GM23338 (cell line): ENCODE data around the gene EEPD1. TPM values are rescaled to one million over a fixed set of nuclear protein-coding genes. Genes with fewer than 3 reads are reported as not detected.

Experiments
- ATAC-seq: fragments of 200-7000 bp; cut with Tn5 transposase; 3 replicates; pipeline ENCODE4 v1.9.1; 2020
- DNase-seq: peaks from one replicate; pipeline ENCODE4 v3.0.0-alpha.2; 2015; ENCODE audit warnings: low spot score
- H2AFZ ChIP-seq: fragments of 200-600 bp; sonication (generic); 2 replicates; pipeline ENCODE4 v1.8.0; 2016; ENCODE audit warnings: antibody characterized with exemption, mild to moderate bottlenecking, moderate library complexity
- H3F3A ChIP-seq: fragments of 200-600 bp; sonication (generic); replicated peaks from 2 replicates; pipeline ENCODE4 v1.8.0; 2017; ENCODE audit warnings: antibody characterized with exemption, mixed run types, low read depth
- H3K27ac ChIP-seq: fragments of 200-600 bp; sonication (generic); 2 replicates; pipeline ENCODE4 v1.6.1; 2016; ENCODE audit warnings: low read depth
- H3K27me3 ChIP-seq: fragments of 200-600 bp; sonication (generic); 2 replicates; pipeline ENCODE4 v1.8.0; 2016; ENCODE audit warnings: mild to moderate bottlenecking, mixed run types, moderate library complexity; ENCODE audit not compliant: insufficient read depth
- H3K36me3 ChIP-seq: fragments of 200-600 bp; sonication (generic); 2 replicates; pipeline ENCODE4 v1.8.0; 2016; ENCODE audit warnings: mild to moderate bottlenecking; ENCODE audit not compliant: insufficient read depth
- H3K4me1 ChIP-seq: fragments of 200-600 bp; sonication (generic); 2 replicates; pipeline ENCODE4 v1.8.0; 2016; ENCODE audit warnings: mild to moderate bottlenecking, moderate library complexity; ENCODE audit not compliant: insufficient read depth
- H3K4me2 ChIP-seq: fragments of 200-600 bp; sonication (generic); 2 replicates; pipeline ENCODE4 v1.7.1; 2017; ENCODE audit warnings: mixed run types
- H3K4me3 ChIP-seq: fragments of 200-600 bp; sonication (generic); 2 replicates; pipeline ENCODE4 v1.6.1; 2016; ENCODE audit warnings: mixed run types
- H3K79me2 ChIP-seq: fragments of 200-600 bp; sonication (generic); replicated peaks from 2 replicates; pipeline ENCODE4 v1.8.0; 2017; ENCODE audit warnings: mild to moderate bottlenecking; ENCODE audit not compliant: insufficient read depth
- H3K9me2 ChIP-seq: fragments of 200-600 bp; sonication (generic); 2 replicates; pipeline ENCODE4 v1.8.0; 2017; ENCODE audit not compliant: insufficient read depth
- H4K20me1 ChIP-seq: fragments of 200-600 bp; sonication (generic); replicated peaks from 2 replicates; pipeline ENCODE4 v1.8.0; 2017; ENCODE audit warnings: mild to moderate bottlenecking; ENCODE audit not compliant: insufficient read depth
- H3K27ac Mint-ChIP-seq: 2 replicates; pipeline ENCODE4 v1.8.0; 2020; ENCODE audit warnings: inconsistent platforms, mild to moderate bottlenecking, moderate library complexity, mixed read lengths
- H3K27me3 Mint-ChIP-seq: 3 replicates; pipeline ENCODE4 v1.8.0; 2022; ENCODE audit warnings: low read depth, mild to moderate bottlenecking, moderate library complexity, mixed read lengths, inconsistent platforms; ENCODE audit not compliant: insufficient read depth, poor library complexity
- H3K36me3 Mint-ChIP-seq: 3 replicates; pipeline ENCODE4 v1.8.0; 2021; ENCODE audit warnings: low read depth, mild to moderate bottlenecking, inconsistent platforms, moderate library complexity, mixed read lengths
- H3K4me1 Mint-ChIP-seq: 3 replicates; pipeline ENCODE4 v1.8.0; 2020; ENCODE audit warnings: mild to moderate bottlenecking, inconsistent platforms, mixed read lengths
- H3K4me3 Mint-ChIP-seq: 3 replicates; pipeline ENCODE4 v1.8.0; 2021; ENCODE audit warnings: moderate library complexity, mild to moderate bottlenecking, inconsistent platforms, mixed read lengths
- H3K9me3 Mint-ChIP-seq: 3 replicates; pipeline ENCODE4 v1.8.0; 2020; ENCODE audit warnings: moderate library complexity, mild to moderate bottlenecking, inconsistent platforms, mixed read lengths
- CREB1 ChIP-seq: fragments of 250-450 bp; sonication (Bioruptor Pico); IDR thresholded peaks from 2 replicates; pipeline ENCODE4 v1.5.0; 2020; ENCODE audit warnings: low read depth, mild to moderate bottlenecking, moderate library complexity
- CTCF ChIP-seq, 2 experiments: fragments of 200-600 bp in 1 of 2; sonication (generic) in 1 of 2; conservative IDR thresholded peaks; 2 replicates each; pipeline versions ENCODE4 v1.5.1 to v1.6.1; 2016 to 2017; ENCODE audit warnings: antibody characterized with exemption in 2 of 2, low read depth in 2 of 2, mild to moderate bottlenecking in 2 of 2, moderate library complexity in 1 of 2
- ETS1 ChIP-seq: IDR thresholded peaks from 2 replicates; pipeline ENCODE4 v1.6.1; 2016; ENCODE audit warnings: antibody characterized with exemption
- EZH2 ChIP-seq: fragments of 200-600 bp; sonication (generic); IDR thresholded peaks from one replicate; pipeline ENCODE4 v1.8.0; 2017; ENCODE audit warnings: antibody characterized with exemption, mild to moderate bottlenecking, low read depth; ENCODE audit not compliant: unreplicated experiment
- EZH2phosphoT487 ChIP-seq: fragments of 200-600 bp; sonication (generic); IDR thresholded peaks from one replicate; pipeline ENCODE4 v1.8.1; 2018; ENCODE audit warnings: antibody characterized with exemption; ENCODE audit not compliant: unreplicated experiment
- JUNB ChIP-seq: IDR thresholded peaks from one replicate; pipeline ENCODE4 v1.6.1; 2016; ENCODE audit warnings: antibody characterized with exemption; ENCODE audit not compliant: unreplicated experiment
- NANOG ChIP-seq: IDR thresholded peaks from 2 replicates; pipeline ENCODE4 v1.6.1; 2016; ENCODE audit warnings: antibody characterized with exemption, borderline replicate concordance
- POLR2AphosphoS5 ChIP-seq: IDR thresholded peaks from 2 replicates; pipeline ENCODE4 v1.6.1; 2016; ENCODE audit warnings: antibody characterized with exemption, low read depth
- STAT1 ChIP-seq: IDR thresholded peaks from one replicate; pipeline ENCODE4 v1.6.1; 2016; ENCODE audit warnings: antibody characterized with exemption; ENCODE audit not compliant: unreplicated experiment
- ZNF114 ChIP-seq: fragments of 250-450 bp; sonication (Bioruptor Pico); IDR thresholded peaks from 2 replicates; pipeline ENCODE4 v1.5.0; 2020; ENCODE audit warnings: mild to moderate bottlenecking, moderate library complexity
- ZNF331 ChIP-seq: fragments of 250-450 bp; sonication (Bioruptor Pico); IDR thresholded peaks from 2 replicates; pipeline ENCODE4 v1.5.0; 2020; ENCODE audit warnings: low read depth, mild to moderate bottlenecking, moderate library complexity
- polyA plus RNA-seq: library from polyadenylated mRNA; unstranded; fragments of >200 nt; fragmentation: Nextera tagmentation; extraction: Ambion mirVana; gene quantifications from 2 replicates; pipeline ENCODE4 v1.2.1, GENCODE V29; 2016
- total RNA-seq: library from RNA; depleted of rRNA; stranded (reverse); fragments of >200 nt; shearing (Covaris generic); gene quantifications from 2 replicates; pipeline ENCODE4 v1.2.3, GENCODE V29; 2014
- TF ChIP-seq, protein P1 (sequence below): IDR thresholded peaks from one replicate; pipeline ENCODE4 v1.6.1; 2018; ENCODE audit warnings: antibody characterized with exemption; ENCODE audit not compliant: unreplicated experiment
- TF ChIP-seq, protein P2 (sequence below): fragments of 250-450 bp; sonication (Bioruptor Pico); IDR thresholded peaks from 2 replicates; pipeline ENCODE4 v1.5.0; 2020; ENCODE audit warnings: mild to moderate bottlenecking, moderate library complexity

EEPD1 gene
- total and polyA plus RNA-seq, 2 experiments from 2014 or later, result 4.1 to 17.1 TPM

- Histone ChIP-seq H4K20me1 (no peaks in the 10 kb centered on the region), H3K4me1 (peaks cover 61% of the 10 kb centered on the region), H3K27ac (no peak overlapping the region), H3K79me2 (no peaks in the 10 kb centered on the region), H3F3A (peaks cover 9% of the 10 kb centered on the region), H3K36me3 (no peaks in the 10 kb centered on the region), H3K4me3 (no peak overlapping the region), H3K9me2 (no peaks in the 10 kb centered on the region), H3K4me2 (0 out of 2 replicates have a peak overlapping the region, but pooled peaks have one; percentile 38), H2AFZ (no peak overlapping the region), H3K27me3 (no peaks in the 10 kb centered on the region)
- Mint-ChIP-seq H3K27ac (peak overlapping the region; percentile 96), H3K4me3 (peak overlapping the region; percentile 31; the same call in 1 of the 3 replicates), H3K9me3 (no peaks in the 10 kb centered on the region), H3K27me3 (peaks cover 20% of the 10 kb centered on the region), H3K36me3 (peaks cover 5% of the 10 kb centered on the region; the same call in 2 of the 3 replicates), H3K4me1 (peaks cover 79% of the 10 kb centered on the region)
- no peak for ATAC-seq
- no peak for DNase-seq
- no peak for TF ChIP-seq EZH2phosphoT487
- TF ChIP-seq, protein P1, sequence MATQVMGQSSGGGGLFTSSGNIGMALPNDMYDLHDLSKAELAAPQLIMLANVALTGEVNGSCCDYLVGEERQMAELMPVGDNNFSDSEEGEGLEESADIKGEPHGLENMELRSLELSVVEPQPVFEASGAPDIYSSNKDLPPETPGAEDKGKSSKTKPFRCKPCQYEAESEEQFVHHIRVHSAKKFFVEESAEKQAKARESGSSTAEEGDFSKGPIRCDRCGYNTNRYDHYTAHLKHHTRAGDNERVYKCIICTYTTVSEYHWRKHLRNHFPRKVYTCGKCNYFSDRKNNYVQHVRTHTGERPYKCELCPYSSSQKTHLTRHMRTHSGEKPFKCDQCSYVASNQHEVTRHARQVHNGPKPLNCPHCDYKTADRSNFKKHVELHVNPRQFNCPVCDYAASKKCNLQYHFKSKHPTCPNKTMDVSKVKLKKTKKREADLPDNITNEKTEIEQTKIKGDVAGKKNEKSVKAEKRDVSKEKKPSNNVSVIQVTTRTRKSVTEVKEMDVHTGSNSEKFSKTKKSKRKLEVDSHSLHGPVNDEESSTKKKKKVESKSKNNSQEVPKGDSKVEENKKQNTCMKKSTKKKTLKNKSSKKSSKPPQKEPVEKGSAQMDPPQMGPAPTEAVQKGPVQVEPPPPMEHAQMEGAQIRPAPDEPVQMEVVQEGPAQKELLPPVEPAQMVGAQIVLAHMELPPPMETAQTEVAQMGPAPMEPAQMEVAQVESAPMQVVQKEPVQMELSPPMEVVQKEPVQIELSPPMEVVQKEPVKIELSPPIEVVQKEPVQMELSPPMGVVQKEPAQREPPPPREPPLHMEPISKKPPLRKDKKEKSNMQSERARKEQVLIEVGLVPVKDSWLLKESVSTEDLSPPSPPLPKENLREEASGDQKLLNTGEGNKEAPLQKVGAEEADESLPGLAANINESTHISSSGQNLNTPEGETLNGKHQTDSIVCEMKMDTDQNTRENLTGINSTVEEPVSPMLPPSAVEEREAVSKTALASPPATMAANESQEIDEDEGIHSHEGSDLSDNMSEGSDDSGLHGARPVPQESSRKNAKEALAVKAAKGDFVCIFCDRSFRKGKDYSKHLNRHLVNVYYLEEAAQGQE, result no peak
- TF ChIP-seq CTCF (conservative IDR thresholded peaks at IDR 0.05; ENCODE audit: low read depth in 2 of 2), result no peak
- TF ChIP-seq, protein P2, sequence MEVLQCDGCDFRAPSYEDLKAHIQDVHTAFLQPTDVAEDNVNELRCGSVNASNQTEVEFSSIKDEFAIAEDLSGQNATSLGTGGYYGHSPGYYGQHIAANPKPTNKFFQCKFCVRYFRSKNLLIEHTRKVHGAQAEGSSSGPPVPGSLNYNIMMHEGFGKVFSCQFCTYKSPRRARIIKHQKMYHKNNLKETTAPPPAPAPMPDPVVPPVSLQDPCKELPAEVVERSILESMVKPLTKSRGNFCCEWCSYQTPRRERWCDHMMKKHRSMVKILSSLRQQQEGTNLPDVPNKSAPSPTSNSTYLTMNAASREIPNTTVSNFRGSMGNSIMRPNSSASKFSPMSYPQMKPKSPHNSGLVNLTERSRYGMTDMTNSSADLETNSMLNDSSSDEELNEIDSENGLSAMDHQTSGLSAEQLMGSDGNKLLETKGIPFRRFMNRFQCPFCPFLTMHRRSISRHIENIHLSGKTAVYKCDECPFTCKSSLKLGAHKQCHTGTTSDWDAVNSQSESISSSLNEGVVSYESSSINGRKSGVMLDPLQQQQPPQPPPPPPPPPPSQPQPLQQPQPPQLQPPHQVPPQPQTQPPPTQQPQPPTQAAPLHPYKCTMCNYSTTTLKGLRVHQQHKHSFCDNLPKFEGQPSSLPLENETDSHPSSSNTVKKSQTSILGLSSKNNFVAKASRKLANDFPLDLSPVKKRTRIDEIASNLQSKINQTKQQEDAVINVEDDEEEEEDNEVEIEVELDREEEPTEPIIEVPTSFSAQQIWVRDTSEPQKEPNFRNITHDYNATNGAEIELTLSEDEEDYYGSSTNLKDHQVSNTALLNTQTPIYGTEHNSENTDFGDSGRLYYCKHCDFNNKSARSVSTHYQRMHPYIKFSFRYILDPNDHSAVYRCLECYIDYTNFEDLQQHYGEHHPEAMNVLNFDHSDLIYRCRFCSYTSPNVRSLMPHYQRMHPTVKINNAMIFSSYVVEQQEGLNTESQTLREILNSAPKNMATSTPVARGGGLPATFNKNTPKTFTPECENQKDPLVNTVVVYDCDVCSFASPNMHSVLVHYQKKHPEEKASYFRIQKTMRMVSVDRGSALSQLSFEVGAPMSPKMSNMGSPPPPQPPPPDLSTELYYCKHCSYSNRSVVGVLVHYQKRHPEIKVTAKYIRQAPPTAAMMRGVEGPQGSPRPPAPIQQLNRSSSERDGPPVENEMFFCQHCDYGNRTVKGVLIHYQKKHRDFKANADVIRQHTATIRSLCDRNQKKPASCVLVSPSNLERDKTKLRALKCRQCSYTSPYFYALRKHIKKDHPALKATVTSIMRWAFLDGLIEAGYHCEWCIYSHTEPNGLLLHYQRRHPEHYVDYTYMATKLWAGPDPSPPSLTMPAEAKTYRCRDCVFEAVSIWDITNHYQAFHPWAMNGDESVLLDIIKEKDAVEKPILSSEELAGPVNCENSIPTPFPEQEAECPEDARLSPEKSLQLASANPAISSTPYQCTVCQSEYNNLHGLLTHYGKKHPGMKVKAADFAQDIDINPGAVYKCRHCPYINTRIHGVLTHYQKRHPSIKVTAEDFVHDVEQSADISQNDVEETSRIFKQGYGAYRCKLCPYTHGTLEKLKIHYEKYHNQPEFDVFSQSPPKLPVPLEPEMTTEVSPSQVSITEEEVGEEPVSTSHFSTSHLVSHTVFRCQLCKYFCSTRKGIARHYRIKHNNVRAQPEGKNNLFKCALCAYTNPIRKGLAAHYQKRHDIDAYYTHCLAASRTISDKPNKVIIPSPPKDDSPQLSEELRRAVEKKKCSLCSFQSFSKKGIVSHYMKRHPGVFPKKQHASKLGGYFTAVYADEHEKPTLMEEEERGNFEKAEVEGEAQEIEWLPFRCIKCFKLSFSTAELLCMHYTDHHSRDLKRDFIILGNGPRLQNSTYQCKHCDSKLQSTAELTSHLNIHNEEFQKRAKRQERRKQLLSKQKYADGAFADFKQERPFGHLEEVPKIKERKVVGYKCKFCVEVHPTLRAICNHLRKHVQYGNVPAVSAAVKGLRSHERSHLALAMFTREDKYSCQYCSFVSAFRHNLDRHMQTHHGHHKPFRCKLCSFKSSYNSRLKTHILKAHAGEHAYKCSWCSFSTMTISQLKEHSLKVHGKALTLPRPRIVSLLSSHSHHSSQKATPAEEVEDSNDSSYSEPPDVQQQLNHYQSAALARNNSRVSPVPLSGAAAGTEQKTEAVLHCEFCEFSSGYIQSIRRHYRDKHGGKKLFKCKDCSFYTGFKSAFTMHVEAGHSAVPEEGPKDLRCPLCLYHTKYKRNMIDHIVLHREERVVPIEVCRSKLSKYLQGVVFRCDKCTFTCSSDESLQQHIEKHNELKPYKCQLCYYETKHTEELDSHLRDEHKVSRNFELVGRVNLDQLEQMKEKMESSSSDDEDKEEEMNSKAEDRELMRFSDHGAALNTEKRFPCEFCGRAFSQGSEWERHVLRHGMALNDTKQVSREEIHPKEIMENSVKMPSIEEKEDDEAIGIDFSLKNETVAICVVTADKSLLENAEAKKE (CRISPR knock-in tag), result no peak
- no peak for TF ChIP-seq NANOG
- no peak for TF ChIP-seq JUNB
- no peak for TF ChIP-seq ZNF331 (CRISPR knock-in tag)
- TF ChIP-seq CREB1, result no peak
- TF ChIP-seq ETS1, result no peak
- no peak for TF ChIP-seq ZNF114 (CRISPR knock-in tag)
- TF ChIP-seq EZH2, result no peak
- no peak for TF ChIP-seq POLR2AphosphoS5
- no peak for TF ChIP-seq STAT1
Observed at GRCh38 chr7:36283181-36283580, 130.1 kb downstream of the EEPD1 start.
